Measurements from ENCODE around the gene CD58.

Gene CD58

DNA sequence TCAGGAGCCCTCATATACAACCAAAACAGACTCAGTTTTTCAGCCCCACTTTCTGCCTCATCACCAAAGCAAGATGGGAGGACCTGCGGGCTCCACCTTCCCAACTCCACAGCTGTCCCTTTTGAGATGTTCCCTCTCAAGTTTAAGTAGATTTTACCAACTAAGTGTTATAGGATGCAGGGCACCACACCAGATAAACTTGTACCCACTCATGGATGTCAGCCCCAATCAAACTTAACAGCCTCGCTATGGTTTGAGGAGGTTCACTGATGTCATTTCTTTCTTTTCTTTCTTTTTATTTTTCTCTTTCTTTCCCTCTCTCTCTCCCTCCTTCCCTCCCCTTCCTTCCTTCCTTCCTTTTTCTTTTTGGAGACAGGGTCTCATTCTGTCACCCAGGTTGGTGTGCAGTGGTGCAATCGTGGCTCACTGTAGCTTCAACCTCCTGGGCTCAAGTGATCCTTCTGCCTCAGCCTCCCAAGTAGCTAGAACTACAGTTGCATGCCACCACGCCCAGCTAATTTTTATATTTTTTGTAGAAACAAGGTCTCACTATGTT, 13.4 kb downstream of the CD58 start:
- POLR2A ChIA-PET: no interaction called here
- H3K4me3 ChIP-seq (ENCODE audit: control insufficient read depth in 1 of 7, extremely low read depth in 1 of 7, insufficient read depth in 4 of 7, low read depth in 2 of 7, low read length in 6 of 7): no peak overlapping the region

DNA sequence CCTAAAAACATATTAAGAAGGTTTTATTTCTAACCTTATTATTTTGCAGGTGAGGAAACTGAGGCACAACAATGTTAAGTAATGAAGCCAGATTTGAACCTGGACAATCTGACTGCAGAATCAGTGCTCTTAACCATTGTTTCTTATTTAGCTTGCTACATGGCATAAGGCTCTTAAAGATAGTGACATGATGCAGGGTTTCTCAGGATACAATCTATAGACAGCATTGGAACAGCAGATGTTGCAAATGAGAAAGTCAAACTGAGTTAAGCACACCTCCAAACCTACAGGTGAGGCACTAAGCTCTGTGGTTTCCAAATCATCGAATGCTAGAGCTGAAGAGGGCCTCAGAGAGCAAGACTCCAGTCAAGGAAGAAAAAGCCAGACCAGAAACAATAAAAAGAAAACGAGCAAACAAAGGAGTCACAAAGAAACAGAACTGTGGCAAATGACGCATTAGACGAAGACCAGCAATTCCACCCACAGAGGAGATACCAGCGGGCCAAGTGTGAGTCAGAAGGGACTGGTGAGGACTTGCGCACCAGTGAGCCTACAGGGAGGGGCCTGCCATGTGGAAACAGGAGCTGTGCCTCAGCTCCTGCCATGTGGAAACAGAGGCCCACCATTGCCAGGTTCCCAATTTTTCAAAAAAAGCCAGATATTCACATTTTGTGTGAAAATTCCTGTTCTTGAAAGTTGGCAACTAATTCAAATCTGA, 14.4 kb downstream of the CD58 start:
- ChIA-PET CTCF (interaction anchor here (1.2 to 2.3 kb wide), 5 partner anchors 10 to 16 kb away, joined by 4 to 9 read pairs (median 4); no protein-coding TSS in a partner anchor), POLR2A (no interaction called here)
- Histone ChIP-seq H3K27me3 (replicated peaks in 2 of 5; ENCODE audit: control insufficient read depth in 4 of 5, insufficient read depth in 5 of 5, low read length in 4 of 5) (no peaks in the 10 kb centered on the region), H3K36me3 (ENCODE audit: control insufficient read depth in 4 of 4, insufficient read depth in 4 of 4, low read length in 3 of 4) (peaks cover 0 to 2% (median 0%) of the 10 kb centered on the region in 4 experiments), H3K9me3 (ENCODE audit: control extremely low read depth in 1 of 5, control insufficient read depth in 4 of 5, insufficient read depth in 2 of 5, low read depth in 1 of 5, low read length in 4 of 5) (no peaks in the 10 kb centered on the region), H3K27ac (ENCODE audit: insufficient read depth in 1 of 2, low read depth in 1 of 2, low read length in 2 of 2, poor library complexity in 1 of 2, severe bottlenecking in 2 of 2) (no peak overlapping the region), H3K4me1 (ENCODE audit: control extremely low read depth in 1 of 4, control insufficient read depth in 4 of 4, insufficient read depth in 4 of 4, low read length in 3 of 4) (peaks cover 5 to 32% (median 17%) of the 10 kb centered on the region in 4 experiments), H3K4me3 (ENCODE audit: control insufficient read depth in 1 of 7, extremely low read depth in 1 of 7, insufficient read depth in 4 of 7, low read depth in 2 of 7, low read length in 6 of 7) (no peak overlapping the region)
- peak in 1 of 3 donors; percentile 33 for DNase-seq
- 93% methylated on average over 6 of the region's 6 CpGs for WGBS (ENCODE audit: insufficient coverage)

More for the DNA sequence above, 13.4 kb downstream of the CD58 start:
- H3K36me3 ChIP-seq (ENCODE audit: control insufficient read depth in 4 of 4, insufficient read depth in 4 of 4, low read length in 3 of 4): peaks cover 0 to 2% (median 0%) of the 10 kb centered on the region in 4 experiments
- DNase-seq: no peak
- CTCF ChIA-PET: interaction anchor here (1.4 to 2.3 kb wide), 5 partner anchors 9 to 53 kb away, joined by 3 to 9 read pairs (median 4); no protein-coding TSS in a partner anchor
- H3K4me1 ChIP-seq (ENCODE audit: control extremely low read depth in 1 of 4, control insufficient read depth in 4 of 4, insufficient read depth in 4 of 4, low read length in 3 of 4): peaks cover 7 to 33% (median 17%) of the 10 kb centered on the region in 4 experiments
- WGBS (ENCODE audit: insufficient coverage): 88% methylated on average over 3 of the region's 4 CpGs
- no peak overlapping the region for H3K27ac ChIP-seq (ENCODE audit: insufficient read depth in 1 of 2, low read depth in 1 of 2, low read length in 2 of 2, poor library complexity in 1 of 2, severe bottlenecking in 2 of 2)
- no peaks in the 10 kb centered on the region for H3K9me3 ChIP-seq (ENCODE audit: control extremely low read depth in 1 of 5, control insufficient read depth in 4 of 5, insufficient read depth in 2 of 5, low read depth in 1 of 5, low read length in 4 of 5)
- no peaks in the 10 kb centered on the region for H3K27me3 ChIP-seq (replicated peaks in 2 of 5; ENCODE audit: control insufficient read depth in 4 of 5, insufficient read depth in 5 of 5, low read length in 4 of 5)

DNA sequence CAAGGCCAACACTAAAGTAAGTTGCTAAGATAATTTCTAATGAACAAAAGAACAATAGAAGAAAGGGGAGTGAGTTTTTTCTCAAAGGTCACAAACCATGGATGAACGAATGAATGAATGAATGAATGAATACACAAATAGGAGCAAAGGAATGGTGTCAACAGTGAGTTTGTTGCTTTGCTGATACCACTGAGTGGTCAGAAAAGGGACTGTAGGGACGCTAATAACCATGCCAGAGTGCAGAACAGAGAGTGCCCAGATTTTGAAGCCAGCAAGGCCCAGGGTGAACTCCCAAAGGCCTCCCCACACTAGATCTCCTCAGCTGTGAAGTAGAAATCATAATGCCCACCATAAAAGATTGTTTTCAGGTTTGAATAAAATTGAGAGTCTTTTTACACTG, 15.9 kb downstream of the CD58 start:
- Histone ChIP-seq H3K27ac (ENCODE audit: insufficient read depth in 1 of 2, low read depth in 1 of 2, low read length in 2 of 2, poor library complexity in 1 of 2, severe bottlenecking in 2 of 2) (no peak overlapping the region), H3K4me1 (ENCODE audit: control extremely low read depth in 1 of 4, control insufficient read depth in 4 of 4, insufficient read depth in 4 of 4, low read length in 3 of 4) (peaks cover 5 to 19% (median 10%) of the 10 kb centered on the region in 4 experiments)
- CTCF ChIA-PET: no interaction called here

DNA sequence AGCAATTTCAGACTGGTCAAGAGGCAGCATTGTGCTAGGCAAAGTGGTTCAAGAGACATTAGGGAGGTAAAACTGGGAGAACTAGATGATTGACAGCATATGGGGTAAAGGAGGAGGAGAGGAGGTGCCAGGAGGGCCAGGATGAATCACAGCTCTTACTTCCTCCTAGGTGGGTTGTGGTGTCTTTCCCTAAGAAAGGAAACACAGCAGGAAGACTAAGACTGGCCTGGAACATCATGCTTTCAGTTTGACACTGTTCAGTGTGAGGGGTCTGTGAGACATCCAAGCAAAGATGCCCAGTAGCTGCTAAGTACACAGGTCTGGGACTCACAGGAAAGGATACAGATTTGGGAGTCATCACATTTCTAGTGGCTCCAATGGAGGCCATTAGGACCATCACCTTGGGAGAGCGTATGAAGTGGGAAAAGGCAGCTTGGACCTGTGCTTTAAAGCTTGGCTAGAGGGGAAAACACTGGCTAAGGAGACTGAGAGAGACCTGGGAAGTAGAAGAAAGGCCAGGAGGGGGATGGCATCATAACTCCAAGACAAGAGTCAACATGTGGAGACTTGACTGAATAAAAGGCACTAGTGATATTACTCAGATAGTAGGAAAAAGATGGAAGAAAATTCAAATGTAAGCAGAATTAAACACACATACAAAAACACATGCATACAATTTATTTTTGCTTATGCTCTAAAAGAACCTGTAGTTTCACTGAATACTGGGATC, 17.3 kb downstream of the CD58 start:
- peaks cover 5 to 14% (median 9%) of the 10 kb centered on the region in 4 experiments for H3K4me1 ChIP-seq (ENCODE audit: control extremely low read depth in 1 of 4, control insufficient read depth in 4 of 4, insufficient read depth in 4 of 4, low read length in 3 of 4)
- no peak for DNase-seq
- no peak overlapping the region for H3K4me3 ChIP-seq (ENCODE audit: control insufficient read depth in 1 of 7, extremely low read depth in 1 of 7, insufficient read depth in 4 of 7, low read depth in 2 of 7, low read length in 6 of 7)
- H3K36me3 ChIP-seq (ENCODE audit: control insufficient read depth in 4 of 4, insufficient read depth in 4 of 4, low read length in 3 of 4): peaks cover 0 to 3% (median 0%) of the 10 kb centered on the region in 4 experiments
- H3K27ac ChIP-seq (ENCODE audit: insufficient read depth in 1 of 2, low read depth in 1 of 2, low read length in 2 of 2, poor library complexity in 1 of 2, severe bottlenecking in 2 of 2): no peak overlapping the region
- no peaks in the 10 kb centered on the region for H3K27me3 ChIP-seq (replicated peaks in 2 of 5; ENCODE audit: control insufficient read depth in 4 of 5, insufficient read depth in 5 of 5, low read length in 4 of 5)
- ChIA-PET CTCF (interaction anchor here (1.9 kb wide), 1 partner anchor 38 kb away, joined by 6 read pairs; no protein-coding TSS in a partner anchor), POLR2A (interaction anchor here (1.0 kb wide), 1 partner anchor 9 kb away, joined by 3 read pairs; no protein-coding TSS in a partner anchor)
- H3K9me3 ChIP-seq (ENCODE audit: control extremely low read depth in 1 of 5, control insufficient read depth in 4 of 5, insufficient read depth in 2 of 5, low read depth in 1 of 5, low read length in 4 of 5): no peaks in the 10 kb centered on the region
- 100% methylated on average over 1 of the region's 1 CpG for WGBS (ENCODE audit: insufficient coverage)

More for the DNA sequence above, 15.9 kb downstream of the CD58 start:
- Histone ChIP-seq H3K27me3 (replicated peaks in 2 of 5; ENCODE audit: control insufficient read depth in 4 of 5, insufficient read depth in 5 of 5, low read length in 4 of 5) (no peaks in the 10 kb centered on the region), H3K4me3 (ENCODE audit: control insufficient read depth in 1 of 7, extremely low read depth in 1 of 7, insufficient read depth in 4 of 7, low read depth in 2 of 7, low read length in 6 of 7) (no peak overlapping the region), H3K36me3 (ENCODE audit: control insufficient read depth in 4 of 4, insufficient read depth in 4 of 4, low read length in 3 of 4) (peaks cover 0 to 2% (median 0%) of the 10 kb centered on the region in 4 experiments), H3K9me3 (ENCODE audit: control extremely low read depth in 1 of 5, control insufficient read depth in 4 of 5, insufficient read depth in 2 of 5, low read depth in 1 of 5, low read length in 4 of 5) (no peaks in the 10 kb centered on the region)
- DNase-seq: no peak
- POLR2A ChIA-PET: no interaction called here
- 86% methylated on average over 1 of the region's 2 CpGs for WGBS (ENCODE audit: insufficient coverage)

DNA sequence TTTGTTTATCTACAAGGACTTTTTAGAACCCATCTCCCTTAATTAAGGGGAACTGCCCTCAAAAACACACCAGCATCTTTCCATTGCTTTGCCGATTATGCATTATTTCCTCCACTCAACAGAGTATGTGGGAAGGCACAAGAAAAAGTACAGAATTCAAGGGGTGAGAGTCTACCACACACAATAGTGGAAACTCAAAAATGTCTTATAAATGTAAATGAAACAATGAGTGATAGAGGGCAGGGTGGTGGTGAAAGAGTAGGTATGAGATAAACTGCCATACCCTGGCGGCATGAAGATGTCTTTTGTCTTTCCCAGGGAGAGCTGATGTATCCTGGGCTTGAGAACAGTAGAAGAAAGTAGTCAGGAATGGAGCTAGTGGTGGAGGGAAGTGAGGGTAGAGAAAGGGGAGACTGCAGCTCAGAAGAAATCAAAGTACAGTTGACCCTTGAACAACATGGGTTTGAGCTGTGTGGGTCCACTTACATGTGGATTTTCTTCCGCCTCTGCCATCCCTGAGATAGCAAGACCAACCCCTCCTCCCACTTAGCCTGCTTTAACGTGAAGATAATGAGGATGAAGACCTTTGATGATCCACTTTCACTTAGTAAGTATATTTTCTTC, 24.4 kb downstream of the CD58 start:
- Histone ChIP-seq H3K4me1 (ENCODE audit: control extremely low read depth in 1 of 4, control insufficient read depth in 4 of 4, insufficient read depth in 4 of 4, low read length in 3 of 4) (peaks cover 0 to 14% (median 10%) of the 10 kb centered on the region in 4 experiments), H3K27me3 (replicated peaks in 2 of 5; ENCODE audit: control insufficient read depth in 4 of 5, insufficient read depth in 5 of 5, low read length in 4 of 5) (no peaks in the 10 kb centered on the region), H3K4me3 (ENCODE audit: control insufficient read depth in 1 of 7, extremely low read depth in 1 of 7, insufficient read depth in 4 of 7, low read depth in 2 of 7, low read length in 6 of 7) (no peak overlapping the region), H3K27ac (ENCODE audit: insufficient read depth in 1 of 2, low read depth in 1 of 2, low read length in 2 of 2, poor library complexity in 1 of 2, severe bottlenecking in 2 of 2) (no peak overlapping the region), H3K9me3 (ENCODE audit: control extremely low read depth in 1 of 5, control insufficient read depth in 4 of 5, insufficient read depth in 2 of 5, low read depth in 1 of 5, low read length in 4 of 5) (no peaks in the 10 kb centered on the region), H3K36me3 (ENCODE audit: control insufficient read depth in 4 of 4, insufficient read depth in 4 of 4, low read length in 3 of 4) (peaks cover 4 to 31% (median 15%) of the 10 kb centered on the region in 4 experiments)
- WGBS (ENCODE audit: insufficient coverage): 100% methylated on average over 1 of the region's 4 CpGs
- ChIA-PET CTCF (interaction anchor here (1.0 to 1.1 kb wide), 2 partner anchors 9 to 61 kb away, joined by 3 read pairs; no protein-coding TSS in a partner anchor), POLR2A (interaction anchor here (0.6 kb wide), 1 partner anchor 8 kb away, joined by 3 read pairs; no protein-coding TSS in a partner anchor)
- DNase-seq: no peak

DNA sequence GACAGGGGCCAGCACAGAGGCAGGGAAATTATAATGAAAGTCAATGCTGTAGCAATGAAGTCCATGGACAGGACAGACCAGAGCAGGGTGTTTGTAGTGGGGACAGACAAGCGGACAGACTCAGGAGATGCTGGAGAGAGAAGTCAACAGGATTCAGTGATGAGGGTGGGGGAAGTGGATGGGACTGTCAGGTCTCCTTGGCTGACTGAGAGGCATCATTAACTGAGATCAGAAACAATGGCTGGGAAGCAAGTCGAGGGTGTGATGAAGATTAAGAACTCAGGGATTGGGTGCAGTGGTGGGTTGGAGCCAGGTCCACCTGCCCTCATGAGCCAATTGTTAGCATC, 25.5 kb downstream of the CD58 start:
- H3K27me3 ChIP-seq (replicated peaks in 2 of 5; ENCODE audit: control insufficient read depth in 4 of 5, insufficient read depth in 5 of 5, low read length in 4 of 5): no peaks in the 10 kb centered on the region
- ChIA-PET CTCF (interaction anchor here (1.0 to 3.0 kb wide), 2 partner anchors 8 to 12 kb away, joined by 3 to 9 read pairs; no protein-coding TSS in a partner anchor), POLR2A (no interaction called here)
- H3K4me3 ChIP-seq (ENCODE audit: control insufficient read depth in 1 of 7, extremely low read depth in 1 of 7, insufficient read depth in 4 of 7, low read depth in 2 of 7, low read length in 6 of 7): no peak overlapping the region
- H3K27ac ChIP-seq (ENCODE audit: insufficient read depth in 1 of 2, low read depth in 1 of 2, low read length in 2 of 2, poor library complexity in 1 of 2, severe bottlenecking in 2 of 2): no peak overlapping the region
- peaks cover 3 to 20% (median 15%) of the 10 kb centered on the region in 4 experiments for H3K4me1 ChIP-seq (ENCODE audit: control extremely low read depth in 1 of 4, control insufficient read depth in 4 of 4, insufficient read depth in 4 of 4, low read length in 3 of 4)
- DNase-seq: no peak
- H3K9me3 ChIP-seq (ENCODE audit: control extremely low read depth in 1 of 5, control insufficient read depth in 4 of 5, insufficient read depth in 2 of 5, low read depth in 1 of 5, low read length in 4 of 5): no peaks in the 10 kb centered on the region
- WGBS (ENCODE audit: insufficient coverage): 100% methylated on average over 2 of the region's 2 CpGs
- H3K36me3 ChIP-seq (ENCODE audit: control insufficient read depth in 4 of 4, insufficient read depth in 4 of 4, low read length in 3 of 4): peaks cover 4 to 32% (median 15%) of the 10 kb centered on the region in 4 experiments

Measured in common myeloid progenitor, CD34-positive (primary cell).